Middle frontal gyrus (tissue), 1 donor: ENCODE measurements around the gene CASP9.
"Not testable (repeated sequence)": the region's sequence is repeated elsewhere in the genome, so short reads cannot be mapped to it uniquely, and the experiment has no call there.

Experiments used
- DNase-seq: peaks from one replicate; pipeline ENCODE4 v3.0.0-alpha.2; 2015; ENCODE audit warnings: low spot score; ENCODE audit errors: extremely low spot score

The CASP9 gene

GRCh38 chr1:15500184-15501178 is 23.5 kb downstream of the CASP9 start:
- DNase-seq = no peak

- DNase-seq = no peak
These were observed 30.1 kb downstream of the CASP9 start for GRCh38 chr1:15493869-15494390.

- no peak for DNase-seq
These were observed 31.4 kb downstream of the CASP9 start for GRCh38 chr1:15492596-15492995.

- not testable (repeated sequence) for DNase-seq
These were observed 33.0 kb downstream of the CASP9 start for GRCh38 chr1:15491010-15491409.

GRCh38 chr1:15489052-15489736 is 34.8 kb downstream of the CASP9 start:
- DNase-seq = no peak

GRCh38 chr1:15488371-15488770 is 35.6 kb downstream of the CASP9 start:
- DNase-seq = no peak

- DNase-seq = not testable (repeated sequence)
These were observed 37.0 kb downstream of the CASP9 start for GRCh38 chr1:15486844-15487610.

GRCh38 chr1:15485636-15486035 is 38.4 kb downstream of the CASP9 start:
- no peak for DNase-seq

GRCh38 chr1:15484443-15484842 is 39.6 kb downstream of the CASP9 start:
- DNase-seq = not testable (repeated sequence)

- no peak for DNase-seq
These were observed 40.0 kb downstream of the CASP9 start for GRCh38 chr1:15483971-15484370.

- DNase-seq = not testable (repeated sequence)
These were observed 41.0 kb downstream of the CASP9 start for GRCh38 chr1:15482983-15483543.

- DNase-seq = not testable (repeated sequence)
These were observed 41.6 kb downstream of the CASP9 start for GRCh38 chr1:15482455-15482854.

- DNase-seq = no peak
These were observed 44.2 kb downstream of the CASP9 start for GRCh38 chr1:15479654-15480347.

- no peak for DNase-seq
These were observed 46.3 kb downstream of the CASP9 start for GRCh38 chr1:15477646-15478212.

GRCh38 chr1:15476927-15477326 is 47.1 kb downstream of the CASP9 start:
- DNase-seq = no peak

- no peak for DNase-seq
These were observed 48.2 kb downstream of the CASP9 start, which contains the start of gene CELA2B for GRCh38 chr1:15475752-15476314. CELA2B (plus strand) TSS chr1:15476104; CDS start chr1:15476126, 22 bp downstream.

- no peak for DNase-seq
These were observed 51.4 kb downstream of the CASP9 start for GRCh38 chr1:15472587-15472986.

GRCh38 chr1:15471723-15472122 is 52.3 kb downstream of the CASP9 start:
- not testable (repeated sequence) for DNase-seq

- DNase-seq = not testable (repeated sequence)
These were observed 52.9 kb downstream of the CASP9 start for GRCh38 chr1:15471067-15471466.
